ENCODE results near the gene AP1S1.
"Not testable (repeated sequence)": the region's sequence is repeated elsewhere in the genome, so short reads cannot be mapped to it uniquely, and the experiment has no call there.

Gene AP1S1

DNA sequence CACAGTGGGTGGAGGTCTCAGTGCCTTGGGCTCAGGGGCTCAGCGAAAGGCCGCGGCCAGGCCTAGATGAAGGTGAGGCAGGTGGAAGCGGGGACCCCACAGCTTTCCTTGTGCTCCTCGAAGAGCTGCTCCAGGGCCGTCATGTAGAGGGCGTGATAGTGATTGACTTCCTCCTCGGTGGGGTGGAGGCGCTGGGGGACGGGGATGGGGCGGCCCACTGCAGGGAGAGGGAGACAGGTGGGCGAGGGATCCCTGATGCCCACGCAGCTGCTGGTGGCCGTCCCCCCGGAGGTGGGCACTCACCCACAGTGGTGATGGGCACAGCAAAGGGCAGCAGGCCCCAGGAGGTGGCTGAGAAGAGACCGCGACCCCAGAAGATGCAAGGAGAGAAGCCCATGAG lies 41.6 kb downstream of the AP1S1 start:
- DNase-seq (ENCODE audit: low read depth), result no peak
- TF ChIP-seq, protein P1, sequence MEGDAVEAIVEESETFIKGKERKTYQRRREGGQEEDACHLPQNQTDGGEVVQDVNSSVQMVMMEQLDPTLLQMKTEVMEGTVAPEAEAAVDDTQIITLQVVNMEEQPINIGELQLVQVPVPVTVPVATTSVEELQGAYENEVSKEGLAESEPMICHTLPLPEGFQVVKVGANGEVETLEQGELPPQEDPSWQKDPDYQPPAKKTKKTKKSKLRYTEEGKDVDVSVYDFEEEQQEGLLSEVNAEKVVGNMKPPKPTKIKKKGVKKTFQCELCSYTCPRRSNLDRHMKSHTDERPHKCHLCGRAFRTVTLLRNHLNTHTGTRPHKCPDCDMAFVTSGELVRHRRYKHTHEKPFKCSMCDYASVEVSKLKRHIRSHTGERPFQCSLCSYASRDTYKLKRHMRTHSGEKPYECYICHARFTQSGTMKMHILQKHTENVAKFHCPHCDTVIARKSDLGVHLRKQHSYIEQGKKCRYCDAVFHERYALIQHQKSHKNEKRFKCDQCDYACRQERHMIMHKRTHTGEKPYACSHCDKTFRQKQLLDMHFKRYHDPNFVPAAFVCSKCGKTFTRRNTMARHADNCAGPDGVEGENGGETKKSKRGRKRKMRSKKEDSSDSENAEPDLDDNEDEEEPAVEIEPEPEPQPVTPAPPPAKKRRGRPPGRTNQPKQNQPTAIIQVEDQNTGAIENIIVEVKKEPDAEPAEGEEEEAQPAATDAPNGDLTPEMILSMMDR (IDR thresholded peaks at IDR 0.05; ENCODE audit: low read depth, low read length, missing control alignments), result no peak
- no peak overlapping the region for H3K4me3 ChIP-seq (ENCODE audit: low read depth, low read length)

DNA sequence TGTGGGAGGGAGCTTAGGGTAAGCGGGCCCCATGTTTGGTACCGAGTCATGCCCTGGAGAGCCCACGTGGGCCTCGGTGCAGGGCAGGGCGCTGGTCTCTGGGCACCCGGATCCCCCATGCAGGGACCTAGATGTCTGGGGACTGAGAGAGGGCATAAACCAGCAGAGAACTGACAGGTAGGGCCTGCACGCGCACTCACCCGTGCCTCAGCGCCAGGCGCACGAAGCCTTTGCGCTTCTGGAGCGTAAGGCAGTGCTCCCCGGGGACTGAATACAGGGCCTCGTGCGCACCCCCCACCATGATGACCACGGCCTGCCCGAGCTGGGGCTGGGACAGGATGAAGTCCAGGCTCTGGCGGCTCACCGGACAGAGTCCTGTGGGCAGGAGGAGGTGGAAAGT lies 43.7 kb downstream of the AP1S1 start:
- no peak overlapping the region for H3K4me3 ChIP-seq (ENCODE audit: low read depth, low read length)
- no peak for DNase-seq (ENCODE audit: low read depth)
- TF ChIP-seq, protein P1 (IDR thresholded peaks at IDR 0.05; ENCODE audit: low read depth, low read length, missing control alignments), result no peak

DNA sequence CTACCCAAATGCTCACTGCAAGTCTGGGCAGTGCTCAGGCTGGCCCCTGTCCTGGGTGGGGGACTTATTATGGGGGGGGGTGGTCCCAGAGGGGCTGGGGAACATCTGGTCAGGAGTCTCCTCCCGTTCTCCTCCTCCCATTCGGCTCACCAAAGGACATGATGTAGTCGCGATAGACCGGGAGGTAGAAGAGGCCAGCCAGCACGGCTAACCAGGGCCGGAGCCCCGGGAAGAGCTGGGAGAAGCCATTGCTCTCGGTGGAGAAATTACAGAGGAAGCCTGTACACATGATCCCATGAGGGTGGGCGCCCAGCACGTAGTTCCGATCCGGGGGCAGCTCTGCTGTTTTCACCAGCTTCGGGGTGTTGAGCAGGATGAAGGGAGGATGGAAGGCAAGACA lies 44.2 kb downstream of the AP1S1 start:
- TF ChIP-seq, protein P1 (IDR thresholded peaks at IDR 0.05; ENCODE audit: low read depth, low read length, missing control alignments), result no peak
- DNase-seq (ENCODE audit: low read depth), result no peak
- no peak overlapping the region for H3K4me3 ChIP-seq (ENCODE audit: low read depth, low read length)

DNA sequence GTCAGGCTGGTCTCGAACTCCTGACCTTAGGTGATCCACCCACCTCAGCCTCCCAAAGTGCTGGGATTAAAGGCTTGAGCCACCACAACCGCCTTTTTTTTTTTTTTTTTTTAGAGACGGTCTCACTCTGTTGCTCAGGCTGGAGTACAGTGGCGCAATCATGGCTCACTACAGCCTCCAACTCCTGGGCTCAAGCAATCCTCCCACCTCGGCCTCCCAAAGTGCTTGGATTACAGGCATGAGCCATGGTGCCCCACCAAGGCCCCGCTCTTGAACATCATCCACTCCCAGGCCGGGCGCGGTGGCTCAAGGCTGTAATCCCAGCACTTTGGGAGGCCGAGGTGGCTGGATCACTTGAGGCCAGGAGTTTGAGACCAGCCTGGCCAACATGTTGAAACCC lies 45.2 kb downstream of the AP1S1 start:
- not testable (repeated sequence) for H3K4me3 ChIP-seq (ENCODE audit: low read depth, low read length); DNase-seq (ENCODE audit: low read depth)

DNA sequence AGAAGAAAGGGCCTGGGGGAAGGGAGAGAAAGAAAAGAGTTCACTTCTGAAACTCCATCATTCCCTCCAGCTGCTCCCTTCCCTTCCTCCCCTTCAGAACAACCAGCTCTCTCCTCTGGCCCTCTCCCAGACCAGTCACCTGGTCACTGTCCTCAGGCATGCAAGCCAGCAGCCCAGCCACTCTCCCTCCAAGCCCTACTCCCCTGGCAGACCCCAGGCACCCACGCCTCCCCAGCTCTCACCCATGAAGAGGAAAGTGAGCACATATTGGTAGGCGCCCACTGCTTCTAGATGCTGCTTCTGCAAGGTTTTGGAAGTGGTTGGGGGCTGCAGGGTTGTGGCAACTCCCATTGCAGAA lies 46.2 kb downstream of the AP1S1 start:
- TF ChIP-seq, protein P1 (IDR thresholded peaks at IDR 0.05; ENCODE audit: low read depth, low read length, missing control alignments), result no peak
- no peak for DNase-seq (ENCODE audit: low read depth)
- no peak overlapping the region for H3K4me3 ChIP-seq (ENCODE audit: low read depth, low read length)

DNA sequence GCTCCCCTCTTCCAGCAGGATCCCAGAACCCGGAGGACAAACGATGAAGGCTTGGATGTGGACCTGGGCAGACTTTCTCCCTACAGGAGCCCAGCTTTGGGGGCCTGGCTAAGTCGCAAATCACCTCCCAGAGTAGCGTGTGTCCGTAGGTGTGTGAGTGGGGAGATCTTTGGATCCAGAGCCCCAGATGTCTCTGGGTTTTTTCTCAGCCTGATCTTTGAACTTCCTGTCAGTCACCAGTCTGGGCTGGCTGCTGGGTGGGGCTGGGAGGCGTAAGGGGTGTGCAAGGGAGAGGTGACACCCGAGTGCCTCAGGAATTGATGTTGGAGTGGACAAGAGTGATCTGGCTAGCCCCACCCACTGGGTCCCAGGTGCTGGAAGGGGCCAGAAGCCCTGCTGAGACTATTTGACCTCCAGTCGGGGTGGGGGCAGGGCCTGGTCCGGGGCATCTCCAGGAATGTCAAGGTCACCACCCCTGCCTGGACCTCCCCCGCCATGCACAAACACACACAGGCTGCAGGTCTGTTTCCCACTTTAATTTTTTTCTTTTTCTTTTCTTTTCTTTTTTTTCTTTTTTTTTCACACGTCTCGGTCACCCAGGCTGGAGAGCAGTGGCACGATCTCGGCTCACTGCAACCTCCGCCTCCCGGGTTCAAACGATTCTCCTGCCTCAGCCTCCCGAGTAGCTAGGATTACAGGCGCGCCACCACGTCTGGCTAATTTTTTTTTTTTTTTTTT lies 46.8 kb downstream of the AP1S1 start, which contains the start of gene MOGAT3:
TSS of gene MOGAT3 (minus strand) at position 175 of the 738 bp plus-strand sequence. CDS start 182 bp downstream, outside the sequence.
- no peak within 1 kb of the TSS for H3K4me3 ChIP-seq (ENCODE audit: low read depth, low read length)
- TF ChIP-seq, protein P1 (IDR thresholded peaks at IDR 0.05; ENCODE audit: low read depth, low read length, missing control alignments), result no peak
- no peak for DNase-seq (ENCODE audit: low read depth)

DNA sequence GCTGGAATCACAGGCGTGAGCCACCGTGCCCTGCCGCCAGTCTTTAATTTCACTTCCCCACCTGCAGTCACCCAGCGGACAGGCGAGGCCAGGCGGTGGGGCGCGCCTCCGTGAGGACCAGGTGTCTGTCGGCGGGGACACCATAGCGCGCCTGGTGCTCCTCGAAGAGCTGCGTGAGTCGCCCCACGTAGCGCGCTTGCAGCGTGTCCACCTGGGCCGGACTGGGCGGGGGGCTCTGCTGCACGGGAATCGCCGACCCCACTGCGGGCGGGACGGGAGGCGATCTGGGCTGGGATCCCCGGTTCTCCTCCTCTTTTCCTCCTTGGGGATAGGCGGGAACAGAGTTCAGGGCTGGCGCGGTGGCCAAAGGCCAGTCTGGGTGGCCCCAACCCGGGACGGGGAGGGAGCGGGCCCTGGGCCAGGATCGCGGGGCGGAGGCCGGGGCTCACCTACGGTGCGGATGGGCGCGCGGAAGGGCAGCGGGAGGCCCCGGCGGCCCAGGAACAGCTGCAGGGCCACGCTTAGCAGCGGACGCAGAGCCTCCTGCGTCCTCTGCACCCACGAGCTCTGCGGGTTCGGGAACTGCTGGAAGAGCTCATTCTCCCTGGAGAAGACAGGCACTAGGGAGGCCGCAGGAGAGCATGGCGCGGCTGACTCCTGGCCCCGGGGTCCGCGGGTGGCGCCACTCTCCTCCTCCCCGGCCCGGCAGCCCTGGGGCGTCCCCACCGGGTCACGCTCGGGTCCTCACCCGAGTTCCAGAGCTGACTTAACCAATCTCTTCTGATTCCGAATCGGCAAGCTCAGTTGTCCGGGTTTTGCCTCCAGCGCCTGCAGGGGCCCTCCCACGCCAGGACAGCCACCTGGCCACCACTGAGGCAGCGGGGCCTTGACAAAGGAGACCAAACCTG lies 47.7 kb downstream of the AP1S1 start:
- DNase-seq (ENCODE audit: low read depth), result no peak
- TF ChIP-seq, protein P1 (IDR thresholded peaks at IDR 0.05; ENCODE audit: low read depth, low read length, missing control alignments), result no peak
- no peak overlapping the region for H3K4me3 ChIP-seq (ENCODE audit: low read depth, low read length)
